Psoas muscle (tissue), 8 donors: ENCODE results near the gene NFKBIE. TPM values are rescaled to one million over a fixed set of nuclear protein-coding genes. Genes with fewer than 3 reads are reported as not detected.
A peak's percentile ranks its signal among the peaks of the same experiment; 100 is the strongest.
"Not testable (repeated sequence)": the region's sequence is repeated elsewhere in the genome, so short reads cannot be mapped to it uniquely, and the experiment has no call there.

ENCODE experiments used
- ATAC-seq, 4 donors: fragments of 200-7000 bp; cut with Tn5 transposase; one replicate each; pipeline ENCODE4 v1.9.1; 2020; ENCODE audit warnings: moderate library complexity in 3 of 4, mild to moderate bottlenecking in 2 of 4
- DNase-seq, 2 donors: peaks; one replicate each; pipeline ENCODE4 v3.0.0-alpha.2; 2020
- H3K27ac ChIP-seq: fragments of 200-600 bp; one replicate; pipeline ENCODE4 v1.8.0; 2022
- H3K27me3 ChIP-seq, 3 donors: fragments of 200-600 bp in 1 of 3; one replicate each; pipeline versions ENCODE4 v1.6.1 to v1.8.0; 2013 to 2022; ENCODE audit warnings: low read length in 2 of 3, mild to moderate bottlenecking in 2 of 3, moderate library complexity in 1 of 3; ENCODE audit not compliant: insufficient read depth in 3 of 3
- H3K36me3 ChIP-seq, 2 donors: fragments of 200-600 bp in 1 of 2; one replicate each; pipeline versions ENCODE4 v1.6.1 to v1.8.0; 2013 to 2022; ENCODE audit warnings: low read depth in 1 of 2, mild to moderate bottlenecking in 1 of 2, moderate library complexity in 1 of 2; ENCODE audit not compliant: insufficient read depth in 1 of 2
- H3K4me1 ChIP-seq: fragments of 200-600 bp; one replicate; pipeline ENCODE4 v1.8.0; 2022
- H3K4me3 ChIP-seq: fragments of 200-600 bp; one replicate; pipeline ENCODE4 v1.8.0; 2022; ENCODE audit warnings: mild to moderate bottlenecking
- H3K9me3 ChIP-seq: fragments of 200-600 bp; one replicate; pipeline ENCODE4 v1.8.0; 2022
- CTCF ChIP-seq: fragments of 200-600 bp; IDR thresholded peaks from one replicate; pipeline ENCODE4 v1.8.0; 2022; ENCODE audit warnings: antibody characterized with exemption
- WGBS, 3 donors: extraction: QIAGEN DNeasy Blood & Tissue Kit; methylation state at CpG; one replicate each; pipeline versions ENCODE4 v1.1.6 to v1.1.7; 2013; 5-methylcytosine and 5-hydroxymethylcytosine counted together
- intact Hi-C, 2 donors: fragments of 100-400 bp; cut with DNase I; formaldehyde crosslinking; loops; one replicate each; pipeline versions ENCODE4 v1.11.0 to v1.14.2; 2022
- polyA plus RNA-seq, 3 donors: library from polyadenylated mRNA; stranded (reverse); fragments of 200-250 nt; gene quantifications; one replicate each; pipeline ENCODE4 v1.2.3, GENCODE V29; 2013
- total RNA-seq, 4 donors: library from RNA; stranded (reverse); fragmentation: NEBNext Ultra II Directional in 2 of 4; extraction: Animal tissue kit (Norgen Biotek cat#: 25700) in 2 of 4; gene quantifications; one replicate each; pipeline versions ENCODE4 v1.2.1 to v1.2.4, GENCODE V29; 2021 to 2023
- donor health status: healthy with polysubstance abuse.
- donor health status: DM: no; HTN: no; CAD: no; lungs with moderate emphysema.
- donor health status: Bipolar disorder and iron deficiency.
- donor health status: healthy.
- donor health status: DM: yes; HTN: yes; CAD: no.
- donor health status: DM: no; HTN: no; CAD: no.
- donor health status: DM: no; HTN: no; CAD: no.
- donor health status: DM: yes; HTN: yes; CAD: no.

NFKBIE gene
- total and polyA plus RNA-seq, 7 donors: 2.1 to 5.2 (median 3.3) TPM

GRCh38 chr6:44234101-44235025, 31.0 kb downstream of the NFKBIE start:
- WGBS, 3 donors: 12 to 14% (median 13%) methylated on average over 5 of the region's 5 CpGs
- Histone ChIP-seq H3K27ac (peak overlapping the region; percentile 96), H3K36me3 (peaks cover 2 to 40% of the 10 kb centered on the region in 2 donors), H3K27me3 (no peaks in the 10 kb centered on the region), H3K4me3 (peak overlapping the region; percentile 4), H3K4me1 (peaks cover 51% of the 10 kb centered on the region), H3K9me3 (no peaks in the 10 kb centered on the region)
- intact Hi-C loops: loop anchor here (1.0 to 2.0 kb wide), 2 partner anchors 62 kb away; no protein-coding TSS in a partner anchor
- DNase-seq: peak; percentile 91 to 96
- ATAC-seq: peak; percentile 68 to 74 (median 72)
- TF ChIP-seq CTCF: peak; percentile 84

- ATAC-seq (no peak), DNase-seq (peak in 1 of 2 donors; percentile 53)
- no peak for TF ChIP-seq CTCF
- H3K36me3 ChIP-seq: peaks cover 2 to 40% of the 10 kb centered on the region in 2 donors
- intact Hi-C loops: loop anchor here (1.0 to 2.0 kb wide), 2 partner anchors 61 kb away; no protein-coding TSS in a partner anchor
- H3K27me3 ChIP-seq: no peaks in the 10 kb centered on the region
- 28 to 42% (median 32%) methylated on average over 14 of the region's 14 CpGs for WGBS, 3 donors
- peak overlapping the region; percentile 96 for H3K27ac ChIP-seq
- H3K4me3 ChIP-seq: peak overlapping the region; percentile 4
- peaks cover 58% of the 10 kb centered on the region for H3K4me1 ChIP-seq
- H3K9me3 ChIP-seq: no peaks in the 10 kb centered on the region
Observed at GRCh38 chr6:44233567-44234100, 31.7 kb downstream of the NFKBIE start.

- TF ChIP-seq CTCF: no peak
- peak overlapping the region; percentile 96 for H3K27ac ChIP-seq
- no peaks in the 10 kb centered on the region for H3K27me3 ChIP-seq
- DNase-seq (peak in 1 of 2 donors; percentile 34), ATAC-seq (no peak)
- H3K36me3 ChIP-seq: peaks cover 2 to 40% of the 10 kb centered on the region in 2 donors
- H3K4me1 ChIP-seq: peaks cover 65% of the 10 kb centered on the region
- no peak overlapping the region for H3K4me3 ChIP-seq
- no peaks in the 10 kb centered on the region for H3K9me3 ChIP-seq
- intact Hi-C loops: no loop called here
- WGBS, 3 donors: 39 to 59% (median 53%) methylated on average over 16 of the region's 16 CpGs
Observed at GRCh38 chr6:44232676-44233566, 32.4 kb downstream of the NFKBIE start.

GRCh38 chr6:44231426-44231825, 33.9 kb downstream of the NFKBIE start:
- 89 to 93% (median 90%) methylated on average over 9 of the region's 9 CpGs for WGBS, 3 donors
- H3K9me3 ChIP-seq, H3K27me3 ChIP-seq, H3K4me3 ChIP-seq, DNase-seq, ATAC-seq, intact Hi-C loops: not testable (repeated sequence)
- Histone ChIP-seq H3K27ac (peak overlapping the region; percentile 87), H3K4me1 (peaks cover 70% of the 10 kb centered on the region), H3K36me3 (peaks cover 2 to 40% of the 10 kb centered on the region in 2 donors)
